Esophagus (tissue), 2 donors: ENCODE data around the gene GSN. TPM values are rescaled to one million over a fixed set of nuclear protein-coding genes. Genes with fewer than 3 reads are reported as not detected.
A peak's percentile ranks its signal among the peaks of the same experiment; 100 is the strongest.

Experiments
- H3K27ac ChIP-seq, 2 donors: one replicate each; pipeline ENCODE4 v1.5.1; 2013; ENCODE audit warnings: low read depth in 2 of 2, mild to moderate bottlenecking in 2 of 2, inconsistent platforms in 1 of 2, low read length in 1 of 2, moderate library complexity in 1 of 2
- H3K27me3 ChIP-seq, 2 donors: one replicate each; pipeline ENCODE4 v1.6.1; 2013; ENCODE audit warnings: low read length in 2 of 2, control low read depth in 1 of 2, mild to moderate bottlenecking in 1 of 2; ENCODE audit not compliant: insufficient read depth in 2 of 2, control insufficient read depth in 1 of 2
- H3K36me3 ChIP-seq, 2 donors: one replicate each; pipeline ENCODE4 v1.6.1; 2013; ENCODE audit warnings: low read length in 1 of 2; ENCODE audit not compliant: control insufficient read depth in 2 of 2, insufficient read depth in 2 of 2
- H3K4me1 ChIP-seq, 2 donors: one replicate each; pipeline ENCODE4 v1.6.1; 2013; ENCODE audit warnings: low read length in 1 of 2; ENCODE audit not compliant: control insufficient read depth in 2 of 2, insufficient read depth in 2 of 2
- H3K4me3 ChIP-seq, 2 donors: one replicate each; pipeline ENCODE4 v1.5.1; 2013; ENCODE audit warnings: low read length in 2 of 2, mild to moderate bottlenecking in 2 of 2, low read depth in 1 of 2, moderate library complexity in 1 of 2
- H3K9me3 ChIP-seq, 2 donors: one replicate each; pipeline ENCODE4 v1.6.1; 2013; ENCODE audit warnings: mild to moderate bottlenecking in 2 of 2, low read depth in 1 of 2, low read length in 1 of 2, moderate library complexity in 1 of 2; ENCODE audit not compliant: control insufficient read depth in 2 of 2, insufficient read depth in 1 of 2
- WGBS, 2 donors: extraction: QIAGEN DNeasy Blood & Tissue Kit; methylation state at CpG; one replicate each; pipeline ENCODE4 v1.1.7; 2013; 5-methylcytosine and 5-hydroxymethylcytosine counted together
- polyA plus RNA-seq, 2 donors: library from polyadenylated mRNA; stranded (reverse); fragments of 200-250 nt; gene quantifications; one replicate each; pipeline ENCODE4 v1.2.3, GENCODE V29; 2013
- donor health status: healthy with polysubstance abuse.
- donor health status: Bipolar disorder and iron deficiency.

The GSN gene
- polyA plus RNA-seq, 2 donors, result 198 to 418 TPM

GRCh38 chr9:121269642-121270254, 1.8 kb downstream of the GSN start:
- H3K36me3 ChIP-seq, result no peaks in the 10 kb centered on the region
- H3K4me3 ChIP-seq, result peak overlapping the region; percentile 32 to 65
- peaks cover 5 to 10% of the 10 kb centered on the region in 2 donors for H3K4me1 ChIP-seq
- whole genome bisulfite sequencing, 2 donors, result 50 to 57% methylated on average over 5 of the region's 5 CpGs
- H3K27ac ChIP-seq, result peak overlapping the region; percentile 75 to 84
- no peaks in the 10 kb centered on the region for H3K27me3 ChIP-seq
- H3K9me3 ChIP-seq, result no peaks in the 10 kb centered on the region

- 54 to 64% methylated on average over 13 of the region's 13 CpGs for WGBS, 2 donors
- Histone ChIP-seq H3K27ac (peak overlapping the region; percentile 65 to 73), H3K36me3 (no peaks in the 10 kb centered on the region), H3K9me3 (no peaks in the 10 kb centered on the region), H3K4me1 (peaks cover 5 to 9% of the 10 kb centered on the region in 2 donors), H3K4me3 (no peak overlapping the region), H3K27me3 (no peaks in the 10 kb centered on the region)
These were observed 3.7 kb downstream of the GSN start for GRCh38 chr9:121271368-121272341.

GRCh38 chr9:121272401-121272948, 4.5 kb downstream of the GSN start:
- Histone ChIP-seq H3K27ac (peak overlapping the region; percentile 65 to 73), H3K9me3 (no peaks in the 10 kb centered on the region), H3K36me3 (no peaks in the 10 kb centered on the region), H3K4me3 (no peak overlapping the region), H3K4me1 (peaks cover 5% of the 10 kb centered on the region in 2 donors), H3K27me3 (no peaks in the 10 kb centered on the region)
- 78 to 91% methylated on average over 6 of the region's 6 CpGs for WGBS, 2 donors

GRCh38 chr9:121273064-121273775, 5.3 kb downstream of the GSN start:
- peak overlapping the region in 1 of 2 donors; percentile 58 for H3K27ac ChIP-seq
- H3K9me3 ChIP-seq, result no peaks in the 10 kb centered on the region
- peaks cover 5 to 7% of the 10 kb centered on the region in 2 donors for H3K4me1 ChIP-seq
- H3K27me3 ChIP-seq, result no peaks in the 10 kb centered on the region
- no peak overlapping the region for H3K4me3 ChIP-seq
- H3K36me3 ChIP-seq, result no peaks in the 10 kb centered on the region
- WGBS, 2 donors, result 55 to 64% methylated on average over 4 of the region's 4 CpGs

GRCh38 chr9:121274851-121275250, 6.9 kb downstream of the GSN start:
- H3K4me3 ChIP-seq, result no peak overlapping the region
- H3K27me3 ChIP-seq, result no peaks in the 10 kb centered on the region
- WGBS, 2 donors, result 68 to 79% methylated on average over 4 of the region's 4 CpGs
- H3K36me3 ChIP-seq, result no peaks in the 10 kb centered on the region
- H3K9me3 ChIP-seq, result no peaks in the 10 kb centered on the region
- no peak overlapping the region for H3K27ac ChIP-seq
- H3K4me1 ChIP-seq, result peaks cover 10 to 11% of the 10 kb centered on the region in 2 donors

GRCh38 chr9:121275781-121276658, 8.1 kb downstream of the GSN start:
- Histone ChIP-seq H3K27ac (peak overlapping the region; percentile 17 to 47), H3K36me3 (no peaks in the 10 kb centered on the region), H3K9me3 (no peaks in the 10 kb centered on the region), H3K27me3 (no peaks in the 10 kb centered on the region), H3K4me3 (no peak overlapping the region), H3K4me1 (peaks cover 11 to 14% of the 10 kb centered on the region in 2 donors)
- WGBS, 2 donors, result 70 to 75% methylated on average over 8 of the region's 8 CpGs

- no peaks in the 10 kb centered on the region for H3K36me3 ChIP-seq
- H3K4me3 ChIP-seq, result no peak overlapping the region
- H3K4me1 ChIP-seq, result peaks cover 17 to 19% of the 10 kb centered on the region in 2 donors
- 83 to 93% methylated on average over 1 of the region's 1 CpG for WGBS, 2 donors
- H3K9me3 ChIP-seq, result no peaks in the 10 kb centered on the region
- peak overlapping the region in 1 of 2 donors; percentile 70 for H3K27ac ChIP-seq
- no peaks in the 10 kb centered on the region for H3K27me3 ChIP-seq
These were observed 9.1 kb downstream of the GSN start for GRCh38 chr9:121277026-121277425.

- peaks cover 17 to 26% of the 10 kb centered on the region in 2 donors for H3K4me1 ChIP-seq
- WGBS, 2 donors, result 54 to 64% methylated on average over 4 of the region's 4 CpGs
- no peaks in the 10 kb centered on the region for H3K9me3 ChIP-seq
- H3K27me3 ChIP-seq, result no peaks in the 10 kb centered on the region
- H3K36me3 ChIP-seq, result no peaks in the 10 kb centered on the region
- peak overlapping the region; percentile 88 to 98 for H3K27ac ChIP-seq
- H3K4me3 ChIP-seq, result no peak overlapping the region
These were observed 9.7 kb downstream of the GSN start for GRCh38 chr9:121277518-121278295.
